NK-92 treated with Interleukin-12 subunit alpha and Interleukin-12 subunit beta, amount 100 ng/mL, for 24 hours (cell line): ENCODE measurements around the gene PHTF1.

Experiments
- DNase-seq: peaks from one replicate; lab custom pipeline; 2025; lab: John Stamatoyannopoulos, UW

The PHTF1 gene

DNA sequence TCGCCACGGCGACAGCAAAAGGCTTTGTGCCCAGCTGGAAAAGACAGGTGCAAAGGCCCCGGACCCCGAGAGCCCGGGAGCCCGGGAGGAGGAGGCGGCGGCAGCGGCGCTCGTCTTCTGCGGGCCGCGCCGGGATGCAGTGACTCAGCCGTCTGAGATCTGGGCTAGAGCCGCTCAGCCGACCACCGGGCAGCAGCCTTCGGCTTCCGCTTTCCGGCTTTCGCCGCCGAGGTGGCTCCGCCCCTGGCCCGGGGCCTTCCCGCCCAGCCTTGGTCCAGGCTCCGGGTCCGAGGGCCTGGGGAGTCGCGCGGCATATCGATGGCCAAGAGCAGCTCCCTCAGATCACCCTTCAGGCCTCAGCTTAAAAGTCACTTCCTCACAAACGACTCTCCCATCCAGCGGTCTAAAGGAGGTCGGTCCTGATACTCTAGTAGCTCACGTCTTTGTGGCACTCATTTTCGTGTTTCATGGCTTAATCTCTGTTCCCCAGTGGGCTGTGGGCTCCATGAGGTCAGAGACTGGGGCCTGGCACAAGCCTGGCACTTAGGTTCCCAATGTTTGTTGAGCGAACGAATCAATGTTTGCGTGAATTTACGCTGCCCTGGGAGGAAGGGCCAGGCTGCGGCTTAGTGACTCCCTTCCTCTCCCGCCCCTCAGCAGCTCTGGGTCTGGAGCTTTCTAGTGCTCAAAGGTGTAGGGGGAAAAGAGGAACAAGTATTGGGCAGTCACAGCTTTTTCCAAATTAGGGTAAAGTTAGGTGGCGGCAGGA is at the start of gene PHTF1:
Gene PHTF1 (minus strand): TSS at position 154 of the 769 bp plus-strand sequence. CDS start 783 bp downstream, outside the sequence.
- DNase-seq = peak; percentile 75

DNA sequence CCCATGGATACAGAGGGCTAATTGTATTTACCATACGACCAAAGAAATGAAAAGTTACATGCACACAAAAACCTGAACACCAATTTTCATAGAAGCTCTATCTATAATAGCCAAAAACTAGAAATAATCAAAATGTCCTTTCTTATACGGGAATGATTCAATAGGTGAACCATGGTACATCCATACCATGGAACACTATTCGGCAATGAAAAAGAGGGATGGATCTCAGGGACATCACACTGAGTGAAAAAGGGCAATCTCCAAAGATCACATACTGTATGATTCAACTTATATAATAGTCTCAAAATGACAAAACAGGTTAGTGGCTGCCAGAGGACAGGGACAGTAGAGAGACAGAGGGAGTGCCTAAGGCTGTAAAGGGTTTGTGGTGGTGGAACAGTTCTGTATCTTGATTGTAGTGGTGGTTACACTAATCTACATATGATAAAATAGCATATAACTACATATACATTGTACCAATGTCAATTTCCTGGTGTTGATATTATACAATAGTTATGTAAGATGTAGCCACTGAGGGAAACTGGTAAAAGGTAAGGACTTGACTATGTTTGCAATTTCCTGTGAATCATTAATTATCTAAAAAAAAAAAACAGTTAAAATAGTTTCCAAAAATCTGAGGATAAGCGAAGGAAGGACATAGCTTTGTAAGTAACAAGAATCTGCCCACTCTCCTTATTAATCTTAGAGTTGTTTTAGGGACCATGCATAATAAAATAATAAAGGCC is 49.3 kb upstream of the PHTF1 start:
- DNase-seq = no peak

DNA sequence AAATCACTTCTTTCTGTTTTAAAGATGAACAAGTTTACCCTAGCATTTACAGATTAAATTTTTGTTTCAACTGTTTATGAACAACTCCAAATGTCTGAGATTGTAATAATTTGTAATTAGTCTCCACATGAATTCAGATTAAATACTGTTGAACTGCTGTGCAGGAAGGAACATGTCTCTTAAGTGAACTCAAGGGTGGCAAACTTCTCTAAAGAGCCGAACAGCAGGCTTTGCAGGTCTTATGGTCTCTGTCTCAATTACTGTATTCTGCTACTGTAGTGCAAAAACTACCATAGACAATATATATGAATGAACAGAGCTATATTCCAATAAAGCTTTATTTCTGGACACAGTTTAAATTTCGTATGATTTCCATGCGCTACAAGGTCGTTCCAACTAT is 46.4 kb upstream of the PHTF1 start:
- no peak for DNase-seq

DNA sequence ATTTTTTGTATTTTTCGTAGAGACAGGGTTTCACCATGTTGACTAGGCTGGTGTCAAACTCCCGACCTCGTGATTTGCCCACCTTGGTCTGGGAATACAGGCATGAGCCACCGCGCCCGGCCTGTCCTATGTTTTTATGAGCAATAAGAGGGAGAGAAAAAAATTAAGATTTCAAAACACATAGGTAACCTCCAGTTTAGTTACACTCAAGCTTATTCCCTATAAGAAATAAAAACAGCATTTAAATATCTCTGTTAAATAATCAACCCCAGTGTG is 45.9 kb upstream of the PHTF1 start:
- no peak for DNase-seq

DNA sequence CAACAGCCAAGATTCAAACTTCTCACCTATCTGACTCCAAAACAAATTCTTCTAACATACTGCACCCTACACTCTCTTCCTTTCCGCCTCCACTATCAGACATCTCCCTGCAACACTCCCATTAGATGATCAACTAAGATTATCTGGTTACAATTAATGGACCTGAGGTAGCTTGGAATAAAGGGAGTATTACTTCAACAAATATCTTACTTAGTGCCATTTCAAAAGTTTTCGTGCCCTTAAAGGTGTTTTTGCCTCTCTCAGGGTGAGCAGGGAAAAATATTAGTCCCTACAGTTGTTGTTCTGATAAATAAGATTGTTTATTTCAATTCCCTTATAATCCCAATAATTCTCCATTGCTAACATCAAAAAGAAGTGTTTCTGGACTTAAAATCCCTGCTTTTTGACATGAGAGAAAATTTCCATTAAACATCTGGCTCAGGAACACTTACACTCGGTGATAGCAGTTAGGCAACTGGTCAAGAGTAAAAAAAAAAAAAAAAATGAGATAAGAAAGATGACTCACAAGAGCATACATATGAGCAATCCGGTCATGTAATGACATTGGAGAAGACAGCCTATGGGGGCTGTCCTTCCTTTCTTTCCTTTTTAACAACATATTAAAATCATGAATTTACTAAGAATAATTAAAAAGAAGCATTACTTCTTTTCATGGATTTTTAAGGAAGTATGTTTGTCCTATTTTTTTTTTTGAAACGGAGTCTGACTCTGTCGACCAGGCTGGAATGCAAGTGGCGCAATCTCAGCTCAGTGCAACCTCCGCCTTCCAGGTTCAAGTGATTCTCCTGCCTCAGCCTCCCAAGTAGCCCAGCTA is 45.4 kb upstream of the PHTF1 start:
- no peak for DNase-seq

DNA sequence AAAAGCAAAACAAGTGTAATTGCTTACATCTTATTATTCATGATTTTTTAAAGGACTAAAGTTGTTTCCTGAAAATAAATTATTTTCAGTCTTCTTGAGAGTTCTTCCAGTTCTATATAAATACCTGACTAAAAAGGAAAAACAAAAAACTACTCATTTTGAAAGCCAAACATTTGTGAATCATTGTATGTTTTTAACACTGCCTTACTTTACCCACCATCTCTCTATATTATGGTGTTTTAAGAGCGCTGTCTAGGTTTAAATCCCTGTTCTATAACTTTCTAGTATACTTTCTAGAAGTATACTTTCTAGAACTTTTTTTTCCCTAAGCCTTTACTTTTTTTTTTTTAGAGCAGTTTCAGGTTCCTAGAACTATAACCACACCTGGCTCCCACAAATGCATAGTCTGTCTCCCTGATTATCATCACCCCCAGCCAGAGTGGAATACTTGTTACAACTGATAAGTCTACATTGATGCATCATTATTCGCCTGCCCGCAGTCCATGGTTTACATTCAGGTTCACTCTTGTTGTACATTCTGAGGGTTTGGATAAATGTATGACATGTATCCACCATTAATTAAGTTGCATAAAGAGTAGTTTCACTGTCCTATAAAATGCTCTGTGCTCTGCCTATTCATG is 43.2 kb upstream of the PHTF1 start:
- DNase-seq = no peak

DNA sequence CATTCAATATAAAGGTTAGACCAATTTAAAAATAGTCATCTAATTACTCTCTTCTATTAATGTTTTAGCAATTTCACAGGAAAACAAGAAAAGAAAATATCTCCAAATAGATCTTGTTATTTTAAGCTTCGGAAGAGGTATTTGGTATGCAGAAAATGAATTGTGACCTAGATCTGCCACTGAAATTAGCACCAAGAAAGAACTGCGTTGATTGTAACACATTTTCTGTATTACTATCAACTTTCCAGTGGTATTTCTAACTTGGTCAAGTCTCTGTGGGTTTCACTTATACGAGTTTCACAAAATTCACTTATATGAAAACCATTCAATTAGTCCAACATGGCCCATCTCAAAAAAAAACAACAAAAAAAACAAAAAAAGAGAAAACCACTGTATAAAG is 41.2 kb upstream of the PHTF1 start:
- DNase-seq = no peak

DNA sequence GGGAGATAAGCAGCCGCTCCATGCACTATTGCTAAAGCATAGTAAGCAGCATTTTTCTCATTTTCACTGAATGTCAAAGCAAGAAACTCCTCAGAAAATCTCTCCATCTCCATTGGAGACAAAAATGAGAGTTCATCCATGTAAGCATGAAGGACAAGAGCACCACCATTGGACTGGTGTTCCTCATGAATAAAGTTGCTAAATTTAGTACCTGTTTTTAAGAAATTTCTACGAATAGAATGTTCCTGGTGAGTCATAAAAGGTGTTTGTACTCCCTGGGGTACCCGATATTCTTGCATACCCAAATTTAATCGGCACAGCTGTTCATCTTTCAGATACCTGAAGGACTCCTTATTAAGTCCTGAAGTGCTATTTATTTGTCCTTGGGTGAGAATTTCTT is 38.2 kb upstream of the PHTF1 start:
- DNase-seq = no peak

DNA sequence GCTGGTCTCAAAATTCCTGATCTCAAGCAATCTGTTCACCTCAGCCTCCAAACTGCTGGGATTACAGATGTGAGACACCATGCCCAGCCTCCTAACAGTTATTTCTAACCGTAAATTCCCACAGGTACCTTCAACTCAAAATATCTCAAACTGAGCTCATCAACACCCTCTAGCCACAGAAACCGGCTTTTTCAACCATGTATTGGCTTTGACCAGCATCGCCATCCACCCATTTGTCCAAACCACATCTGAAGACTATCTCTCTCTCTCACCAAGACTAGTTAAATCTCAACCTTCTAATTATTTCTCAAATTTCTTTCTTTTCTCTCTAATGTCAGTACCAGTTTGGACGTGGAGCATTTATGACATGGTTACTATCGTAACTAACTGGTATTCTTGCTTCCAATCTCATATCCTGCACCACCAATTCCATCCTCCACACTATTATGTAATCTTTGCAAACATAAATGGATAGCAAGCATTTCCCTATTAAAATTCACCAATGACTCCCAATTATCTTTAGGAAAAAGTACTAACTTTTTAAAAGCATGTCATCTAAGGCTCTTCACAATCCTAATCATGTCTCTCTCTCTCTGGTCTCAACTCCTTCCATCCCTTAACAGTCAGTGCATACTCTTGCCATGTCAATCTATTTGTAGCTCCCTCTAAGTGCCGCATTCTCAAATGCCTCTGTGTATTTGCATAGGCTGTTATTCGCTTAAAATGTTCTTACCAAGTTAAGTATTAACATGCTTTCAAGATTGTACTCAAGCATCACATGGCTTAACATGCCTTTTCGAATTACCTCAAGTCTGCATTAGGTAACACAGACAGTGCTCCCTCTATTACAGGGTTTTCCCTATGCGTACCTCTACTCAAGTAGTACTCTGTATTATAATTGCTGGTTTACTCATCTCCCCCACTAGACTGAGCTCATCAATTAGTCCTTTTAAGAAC is 34.9 kb upstream of the PHTF1 start:
- DNase-seq = no peak

DNA sequence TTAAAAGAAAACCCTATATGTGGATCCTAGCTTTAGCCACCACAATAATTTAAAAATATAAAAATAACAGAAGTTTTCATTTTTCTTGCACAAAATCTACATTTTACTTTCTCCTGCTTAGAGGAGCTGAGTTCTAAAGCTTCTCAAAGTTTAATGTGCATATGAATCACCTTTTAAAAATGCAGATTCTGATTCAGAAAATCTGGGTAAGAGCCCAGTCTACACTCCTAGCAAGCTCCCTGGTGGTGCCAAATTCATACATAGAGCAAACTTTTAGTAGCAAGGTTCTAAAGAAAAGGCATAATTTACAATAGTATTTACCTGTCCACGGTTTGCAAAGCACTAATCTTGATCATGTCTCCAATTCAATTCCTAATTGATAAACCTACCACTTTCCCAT is 33.7 kb upstream of the PHTF1 start:
- DNase-seq = no peak

DNA sequence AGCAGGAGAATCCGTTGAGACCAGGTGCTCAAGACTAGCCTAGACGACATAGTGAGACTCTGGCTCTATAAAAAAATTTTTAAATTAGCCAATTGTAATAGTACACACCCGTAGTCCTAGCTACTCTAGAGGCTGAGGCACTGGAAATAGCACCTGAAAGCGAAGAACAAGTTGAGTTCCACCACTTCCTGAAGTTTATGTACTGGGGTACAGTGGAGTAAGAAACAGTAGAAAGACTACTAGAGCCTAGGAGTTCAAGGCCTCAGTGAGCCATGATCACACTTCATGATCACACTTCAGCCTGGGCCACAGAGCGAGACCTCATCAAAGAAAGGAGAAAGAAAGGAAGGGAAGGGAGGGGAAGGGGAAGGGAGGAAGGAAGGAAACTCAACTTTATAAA is 33.2 kb upstream of the PHTF1 start:
- no peak for DNase-seq

DNA sequence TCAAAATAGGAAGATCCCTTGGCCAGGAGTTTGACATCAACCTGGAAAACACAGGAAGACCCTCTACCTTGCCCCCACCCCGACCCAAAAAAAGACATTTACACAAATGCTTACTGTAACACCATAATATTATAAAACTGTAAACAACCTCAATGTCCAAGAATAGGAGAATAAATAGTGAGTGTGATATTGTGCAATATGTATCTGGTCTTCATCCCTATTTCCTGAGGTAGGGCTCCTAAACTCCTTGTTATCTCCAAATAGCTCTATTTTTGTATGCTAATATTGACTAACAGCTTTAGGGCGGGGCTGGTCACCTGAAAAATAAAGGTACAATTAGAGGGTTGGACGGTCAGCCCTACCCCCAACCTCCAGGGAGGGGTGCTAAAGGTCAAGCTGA is 29.5 kb upstream of the PHTF1 start:
- no peak for DNase-seq

DNA sequence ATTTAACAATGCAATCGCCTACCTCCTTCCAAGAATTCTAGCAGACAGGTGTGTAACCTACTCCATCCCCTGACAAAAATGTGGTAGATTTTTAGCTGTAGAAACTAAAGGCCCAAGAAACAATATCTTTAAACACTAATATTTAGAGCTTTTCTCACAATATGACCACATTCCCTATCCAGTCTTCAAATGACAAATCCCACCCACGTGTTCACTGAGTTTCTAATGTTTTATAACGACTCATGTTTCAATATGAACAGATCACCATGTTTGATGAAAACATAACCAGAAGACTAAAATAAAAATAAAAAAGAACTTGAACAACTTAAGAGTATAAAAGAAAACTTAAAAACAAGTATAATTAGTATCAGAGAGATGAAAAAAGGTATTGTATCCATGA is 28.4 kb upstream of the PHTF1 start:
- no peak for DNase-seq

DNA sequence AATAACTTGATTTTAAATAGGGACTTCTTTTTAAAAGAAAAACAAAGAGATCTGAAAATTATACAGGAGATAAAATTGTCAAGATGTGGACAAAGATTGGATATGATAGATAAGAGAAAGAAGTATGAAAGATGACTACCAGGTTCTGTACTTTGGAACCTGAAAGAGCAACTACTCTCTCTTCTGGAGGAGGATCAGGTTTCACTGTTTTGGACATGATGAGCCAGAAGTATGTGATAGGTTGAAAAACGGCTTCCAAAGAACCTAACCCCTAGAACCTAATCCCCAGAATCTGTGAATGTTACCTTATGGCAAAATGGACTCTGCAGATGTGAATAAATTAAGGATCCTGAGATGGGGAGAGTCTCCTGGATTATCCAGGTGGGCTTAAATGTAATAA is 26.8 kb upstream of the PHTF1 start:
- DNase-seq = no peak

DNA sequence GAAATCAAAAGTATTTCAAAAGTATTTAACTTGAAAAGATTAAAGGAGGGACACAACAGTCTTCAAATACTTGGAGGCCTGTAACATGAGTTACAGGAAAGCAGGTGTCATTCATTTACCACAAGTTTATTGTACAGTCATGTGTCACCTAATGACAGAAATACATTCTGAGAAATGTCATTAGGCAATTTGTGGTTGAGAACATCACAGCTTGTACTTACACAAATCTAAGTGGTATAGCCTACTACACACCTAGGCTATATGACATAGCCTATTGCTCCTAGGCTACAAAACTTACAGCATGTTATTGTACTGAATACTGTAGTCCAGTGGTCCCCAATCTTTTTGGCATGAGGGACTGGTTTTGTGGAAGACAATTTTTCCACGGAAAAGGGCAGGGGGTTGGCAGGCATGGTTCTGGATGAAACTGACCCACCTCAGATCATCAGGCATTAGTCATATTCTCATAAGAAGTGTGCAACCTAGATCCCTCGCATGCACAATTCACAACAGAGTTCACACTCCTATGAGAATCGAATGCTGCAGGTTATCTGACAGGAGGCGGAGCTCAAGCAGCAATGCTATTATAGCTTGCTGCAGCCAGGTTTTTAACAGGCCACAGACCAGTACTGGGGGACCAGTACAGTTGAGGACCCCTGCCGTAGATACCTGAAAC is 25.0 kb upstream of the PHTF1 start:
- DNase-seq = peak; percentile 47

DNA sequence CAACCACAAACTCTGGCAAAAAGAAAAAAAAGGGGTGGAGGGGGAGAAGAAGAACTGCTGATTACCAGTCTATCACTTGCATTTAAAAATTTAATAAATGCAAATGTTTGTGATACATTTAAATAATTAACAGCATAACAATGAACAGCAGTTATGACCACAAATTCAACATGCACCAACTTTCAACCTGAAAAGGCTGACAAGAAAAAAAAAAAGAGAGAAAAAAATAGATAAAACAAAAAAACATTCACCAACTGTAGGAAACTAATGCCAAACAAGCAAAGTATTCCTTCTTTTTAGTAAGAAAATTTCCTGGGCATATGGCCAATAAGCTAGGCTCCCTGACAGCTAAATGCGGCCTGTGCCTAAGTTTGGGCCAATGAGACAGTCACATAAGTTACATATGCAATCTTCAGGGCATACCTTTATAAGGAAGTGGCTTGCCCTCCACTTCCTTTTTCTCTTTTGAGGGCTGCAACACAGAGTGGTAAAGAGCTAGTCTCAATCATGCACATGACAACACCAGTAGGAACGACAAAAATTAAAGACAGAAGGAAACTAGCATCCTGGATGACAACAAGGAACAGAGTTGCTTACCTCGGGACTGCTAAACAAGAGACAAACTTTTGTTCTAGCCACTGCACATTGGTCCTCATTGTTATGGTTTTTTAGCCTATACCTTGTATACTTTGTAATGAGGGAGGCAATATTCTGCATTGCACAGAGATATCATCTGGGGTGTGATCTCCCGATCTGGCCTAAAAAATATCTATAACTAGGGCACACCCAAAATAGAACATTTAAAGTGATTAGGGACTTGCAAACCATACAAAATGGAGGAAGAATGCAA is 24.2 kb upstream of the PHTF1 start:
- peak; percentile 29 for DNase-seq

DNA sequence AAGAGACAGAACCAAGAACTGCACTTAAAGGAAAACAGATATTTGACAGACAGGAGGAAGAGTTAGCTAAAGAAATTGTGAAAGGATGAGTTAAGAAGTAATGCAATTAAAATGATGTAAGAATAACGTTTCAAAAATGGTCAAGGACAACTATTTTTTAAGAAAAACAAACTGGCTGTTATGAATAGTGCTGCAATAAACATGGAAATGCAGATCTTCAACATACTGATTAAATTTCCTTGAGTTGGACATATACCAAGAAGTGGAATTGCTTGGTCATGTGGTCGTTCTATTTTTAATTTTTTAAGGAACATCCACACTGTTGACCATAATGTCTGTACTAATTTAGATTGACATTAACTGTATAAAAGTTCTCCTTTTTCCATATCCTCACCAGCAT is 23.1 kb upstream of the PHTF1 start:
- no peak for DNase-seq

DNA sequence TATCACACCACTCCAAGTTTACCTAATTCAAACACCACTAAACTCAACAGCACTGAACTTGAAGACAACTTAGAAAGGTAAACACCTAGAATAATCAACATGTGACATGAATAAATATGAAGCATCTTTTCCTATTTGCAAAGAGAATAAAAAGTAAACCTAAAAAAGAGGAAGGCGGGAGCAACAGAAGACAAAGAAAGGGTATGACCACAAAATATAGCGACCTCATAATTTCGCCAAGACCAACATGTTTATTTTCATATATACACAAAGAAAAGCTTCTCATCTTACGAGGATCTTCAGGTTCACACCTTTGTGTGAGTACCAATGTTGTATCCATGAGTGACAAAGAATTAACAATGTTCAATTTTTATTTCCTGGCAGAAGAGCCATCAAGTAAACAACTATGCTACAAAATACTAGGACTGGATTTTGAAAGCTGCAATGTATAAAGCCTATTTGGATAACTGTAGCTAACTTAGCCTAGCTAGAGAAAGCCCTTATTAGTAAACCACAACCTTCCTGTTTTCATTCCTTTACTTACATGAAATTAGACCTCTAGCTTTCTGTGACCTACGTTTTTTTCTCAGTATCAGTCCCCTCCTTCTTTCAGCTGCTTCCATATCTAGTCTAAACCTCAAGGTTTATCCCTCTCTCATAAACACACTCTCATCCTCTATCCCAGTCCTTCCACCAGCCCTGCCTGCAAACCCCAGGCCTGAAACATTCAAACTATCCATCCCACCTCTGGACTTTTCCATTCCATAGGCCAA is 21.3 kb upstream of the PHTF1 start:
- no peak for DNase-seq

DNA sequence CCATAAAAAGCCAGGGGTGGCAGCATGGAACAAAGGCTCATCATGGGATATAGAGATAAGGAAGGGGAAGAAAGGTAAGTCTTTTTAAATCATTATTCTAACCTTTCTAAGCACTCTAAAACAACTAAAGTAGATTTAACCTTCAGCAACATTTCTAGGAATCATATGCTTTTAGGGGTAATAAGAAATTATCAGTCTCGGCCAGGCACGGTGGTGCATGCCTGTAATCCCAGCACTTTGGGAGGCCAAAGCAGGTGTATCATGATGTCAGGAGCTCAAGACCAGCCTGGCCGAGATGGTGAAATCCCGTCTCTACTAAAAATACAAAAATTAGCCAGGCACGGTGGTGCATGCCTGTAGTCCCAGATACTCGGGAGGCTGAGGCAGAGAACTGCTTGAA is 20.3 kb upstream of the PHTF1 start:
- DNase-seq = no peak
